ENCODE data around the gene CDC42EP4. TPM values are rescaled to one million over a fixed set of nuclear protein-coding genes. Genes with fewer than 3 reads are reported as not detected.

Gene CDC42EP4
- total RNA-seq, 2 experiments from 2014 or later = not detected

- Histone ChIP-seq H2AFZ (ENCODE audit: low read length) (no peak overlapping the region), H3K27ac (ENCODE audit: low read depth, low read length, poor library complexity, severe bottlenecking) (no peak overlapping the region), H3K36me3 (ENCODE audit: insufficient read depth, low read length) (no peaks in the 10 kb centered on the region), H3K4me1 (ENCODE audit: insufficient read depth, low read length, poor library complexity, severe bottlenecking) (no peaks in the 10 kb centered on the region), H3K9me3 (ENCODE audit: low read length) (no peaks in the 10 kb centered on the region), H3K79me2 (ENCODE audit: insufficient read depth, low read depth, low read length) (no peaks in the 10 kb centered on the region), H3K4me2 (ENCODE audit: low read length) (no peak overlapping the region), H3K9me2 (ENCODE audit: insufficient read depth, low read length) (no peaks in the 10 kb centered on the region), H4K20me1 (ENCODE audit: insufficient read depth, low read length) (no peaks in the 10 kb centered on the region), H3K4me3 (ENCODE audit: low read depth, low read length, poor library complexity, severe bottlenecking) (no peak overlapping the region)
- POLR2A ChIA-PET = no interaction called here
- no peak for TF ChIP-seq CTCF (conservative IDR thresholded peaks at IDR 0.05; ENCODE audit: low read length)
- no peak for TF ChIP-seq EZH2phosphoT487 (IDR thresholded peaks at IDR 0.05; ENCODE audit: borderline replicate concordance, low read depth, low read length)
- BruUV-seq (replicated peaks) = no TSS peak
- no peak for DNase-seq (ENCODE audit: low spot score)
- intact Hi-C loops (cut with micrococcal nuclease; ENCODE audit: unreplicated experiment) = no loop called here
- CTCF ChIA-PET (ENCODE audit: unreplicated experiment) = interaction anchor here (0.5 kb wide), 1 partner anchor 11 kb away, joined by 3 read pairs; no protein-coding TSS in a partner anchor
Observed at GRCh38 chr17:73288534-73289302, 23.1 kb downstream of the CDC42EP4 start.

- Histone ChIP-seq H3K36me3 (ENCODE audit: insufficient read depth, low read length) (no peaks in the 10 kb centered on the region), H4K20me1 (ENCODE audit: insufficient read depth, low read length) (no peaks in the 10 kb centered on the region), H3K9me3 (ENCODE audit: low read length) (no peaks in the 10 kb centered on the region), H3K4me3 (ENCODE audit: low read depth, low read length, poor library complexity, severe bottlenecking) (no peak overlapping the region), H2AFZ (ENCODE audit: low read length) (no peak overlapping the region), H3K27ac (ENCODE audit: low read depth, low read length, poor library complexity, severe bottlenecking) (no peak overlapping the region), H3K79me2 (ENCODE audit: insufficient read depth, low read depth, low read length) (no peaks in the 10 kb centered on the region), H3K4me1 (ENCODE audit: insufficient read depth, low read length, poor library complexity, severe bottlenecking) (no peaks in the 10 kb centered on the region), H3K4me2 (ENCODE audit: low read length) (no peak overlapping the region), H3K9me2 (ENCODE audit: insufficient read depth, low read length) (no peaks in the 10 kb centered on the region)
- ChIA-PET POLR2A (no interaction called here), CTCF (ENCODE audit: unreplicated experiment) (no interaction called here)
- BruUV-seq (replicated peaks) = no TSS peak
- DNase-seq (ENCODE audit: low spot score) = no peak
- intact Hi-C loops (cut with micrococcal nuclease; ENCODE audit: unreplicated experiment) = no loop called here
- TF ChIP-seq CTCF (conservative IDR thresholded peaks at IDR 0.05; ENCODE audit: low read length) = no peak
- no peak for TF ChIP-seq EZH2phosphoT487 (IDR thresholded peaks at IDR 0.05; ENCODE audit: borderline replicate concordance, low read depth, low read length)
Observed at GRCh38 chr17:73286863-73287296, 24.9 kb downstream of the CDC42EP4 start.
